Middle frontal gyrus (tissue), 1 donor: ENCODE data around the gene ATXN3.
A peak's percentile ranks its signal among the peaks of the same experiment; 100 is the strongest.

ENCODE experiments used
- DNase-seq: peaks from one replicate; pipeline ENCODE4 v3.0.0-alpha.2; 2015; ENCODE audit warnings: low spot score; ENCODE audit errors: extremely low spot score

Gene ATXN3

DNA sequence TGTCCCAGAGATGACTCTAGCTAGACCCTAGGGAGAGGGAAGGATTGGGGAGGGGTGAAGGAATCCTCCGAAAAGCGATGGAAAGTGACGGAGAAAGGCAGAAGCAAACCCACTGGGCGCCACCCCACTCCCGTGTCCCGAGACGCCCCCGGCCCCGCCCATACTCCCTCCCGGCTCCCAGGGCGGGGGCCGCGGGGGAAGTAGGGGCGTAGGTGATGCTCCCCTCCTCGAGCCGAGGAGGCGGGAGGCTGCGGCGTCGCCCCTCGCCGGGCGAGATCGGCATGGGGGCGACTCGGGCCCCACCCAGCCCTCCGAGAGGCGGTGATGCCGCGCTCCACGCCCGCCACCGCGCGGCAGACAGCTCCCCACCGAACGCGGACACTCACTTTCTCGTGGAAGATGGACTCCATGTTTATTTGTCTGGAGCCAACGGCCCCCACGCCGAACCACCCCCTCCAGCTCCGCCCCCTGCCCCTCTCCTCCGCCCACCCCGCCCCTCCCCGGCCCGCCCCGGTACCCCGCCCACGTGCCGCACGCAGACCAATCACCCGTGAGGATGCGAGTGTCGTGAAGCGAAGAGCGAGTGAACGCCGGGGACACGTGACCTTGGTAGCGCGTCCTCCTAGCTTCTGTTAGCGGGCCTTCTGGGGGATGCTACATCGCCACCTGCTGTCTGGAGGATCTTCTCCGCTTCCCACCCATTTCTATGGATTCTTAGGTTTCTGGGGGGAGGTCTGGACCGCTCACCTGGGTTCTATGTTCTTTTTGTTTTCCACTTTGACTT, at the start of gene ATXN3:
Gene ATXN3, minus strand, starts transcription at position 440 of the 784 bp plus-strand sequence. Its CDS starts 30 bp downstream, at position 410.
- peak; percentile 96 for DNase-seq

DNA sequence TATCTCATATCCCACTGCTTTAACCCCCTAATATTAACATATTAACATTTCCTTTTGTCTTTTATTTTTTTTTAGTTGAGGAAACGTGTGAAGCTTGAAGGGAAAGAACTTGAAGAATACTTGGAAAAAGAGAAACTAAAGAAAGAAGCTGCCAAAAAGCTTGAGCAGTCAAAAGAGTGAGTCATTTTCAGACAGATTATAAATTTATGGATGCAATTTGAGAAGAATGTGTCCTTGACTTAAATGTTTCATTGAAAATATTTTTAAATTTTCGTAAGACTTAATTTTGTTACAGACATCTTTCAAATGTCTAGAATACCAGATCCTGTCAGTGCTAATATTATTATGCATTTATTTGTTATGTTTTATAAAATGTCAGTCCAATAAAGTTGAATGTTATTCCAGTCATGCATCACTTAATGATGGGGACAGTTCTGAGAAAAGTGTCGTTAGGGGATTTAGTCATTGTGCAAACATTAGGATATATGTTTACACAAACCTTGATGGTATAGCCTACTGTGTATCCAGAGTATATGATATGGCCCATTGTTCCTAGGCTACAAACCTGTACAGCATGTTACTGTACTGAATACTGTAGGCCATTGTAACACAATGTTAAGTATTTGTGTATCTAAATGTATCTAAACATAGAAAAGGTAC, 48.0 kb upstream of the ATXN3 start:
- DNase-seq, result no peak

DNA sequence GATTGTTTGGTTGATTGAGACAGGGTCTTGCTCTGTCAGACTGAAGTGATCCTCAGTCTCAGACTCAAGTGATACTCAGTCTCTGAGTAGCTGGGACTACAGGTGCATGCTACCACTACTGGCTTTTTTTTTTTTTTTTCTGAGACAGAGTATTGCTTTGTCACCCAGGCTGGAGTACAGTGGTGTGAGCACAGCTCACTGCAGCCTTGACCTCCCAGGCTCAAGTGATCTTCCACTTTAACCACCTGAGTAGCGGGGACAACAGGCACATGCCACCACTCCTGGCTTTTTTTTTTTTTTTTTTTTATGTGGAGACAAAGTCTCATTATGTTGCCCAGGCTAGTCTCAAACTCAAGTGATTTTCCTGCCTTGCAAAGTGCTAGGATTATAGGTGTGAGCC, 47.2 kb upstream of the ATXN3 start:
- DNase-seq, result no peak

DNA sequence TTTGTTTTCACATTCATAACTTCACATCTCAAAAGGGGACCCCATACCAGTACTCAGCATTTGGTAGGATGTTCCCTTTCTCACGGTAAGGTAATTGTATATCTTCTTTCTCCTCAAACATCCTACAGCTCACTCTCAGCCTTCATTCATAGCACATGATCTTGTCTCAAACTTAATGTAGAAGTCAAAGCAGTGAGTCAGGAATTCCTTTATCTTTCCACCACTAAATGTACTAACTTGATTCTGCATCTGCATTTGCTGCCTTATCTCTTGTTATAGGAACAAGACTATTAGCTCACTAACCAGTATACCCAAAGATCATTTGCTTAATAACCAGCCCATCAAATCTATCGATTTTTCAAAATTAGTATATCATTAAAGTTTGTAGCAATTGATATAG, 38.3 kb upstream of the ATXN3 start:
- no peak for DNase-seq

DNA sequence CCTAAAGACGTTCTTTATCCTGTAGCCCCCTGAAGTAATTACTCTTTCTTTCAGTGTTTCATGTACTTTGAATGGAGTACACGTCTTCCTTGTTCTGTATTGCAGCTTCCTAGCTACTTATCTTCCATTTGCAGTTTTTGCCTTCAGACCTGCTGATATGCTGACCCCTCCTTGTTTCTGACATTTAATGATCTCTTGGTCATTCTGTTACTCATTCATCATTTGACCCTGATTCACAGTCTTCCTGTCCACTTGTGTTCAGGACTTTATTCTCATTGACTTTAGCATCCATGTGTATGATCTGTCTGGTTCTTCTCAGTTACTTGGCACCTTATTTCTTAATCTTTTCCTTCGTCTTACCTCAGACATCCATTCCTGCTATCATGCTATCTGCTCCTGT, 37.6 kb upstream of the ATXN3 start:
- no peak for DNase-seq

DNA sequence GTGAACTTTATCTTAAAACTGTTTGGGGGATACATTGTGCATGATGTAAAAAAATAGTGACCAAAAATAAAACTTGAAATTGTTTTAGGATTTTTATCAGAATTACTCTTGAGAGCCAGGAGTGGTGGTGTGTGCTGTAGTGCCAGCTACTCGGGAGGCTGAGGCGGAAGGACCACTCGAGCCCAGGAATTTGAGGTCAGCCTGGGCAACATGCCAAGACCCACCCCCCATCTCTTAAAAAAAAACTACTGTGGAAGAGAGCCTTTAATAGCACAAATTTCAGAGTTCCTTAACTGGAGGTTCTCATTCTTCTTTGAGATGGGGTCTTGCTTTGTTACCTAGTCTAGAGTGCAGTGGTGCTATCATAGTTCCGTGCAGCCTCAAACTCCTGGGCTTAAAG, 36.9 kb upstream of the ATXN3 start:
- no peak for DNase-seq

DNA sequence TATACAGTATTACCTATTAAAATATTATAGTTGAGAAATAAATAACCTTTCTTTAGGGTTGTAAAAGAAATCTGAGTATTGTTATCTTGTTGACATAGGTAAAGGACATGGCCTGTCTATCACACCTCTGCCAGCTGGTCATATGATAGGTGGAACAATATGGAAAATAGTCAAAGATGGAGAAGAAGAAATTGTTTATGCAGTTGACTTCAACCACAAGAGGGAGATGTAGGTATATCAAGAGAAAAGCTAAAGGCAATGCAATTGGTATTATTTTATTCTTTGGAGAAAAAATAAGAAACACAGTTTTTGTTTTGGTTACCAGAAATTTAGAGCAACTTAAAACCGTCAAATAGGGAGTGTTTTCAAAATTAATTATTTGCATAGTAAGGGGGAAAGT, 28.9 kb upstream of the ATXN3 start:
- DNase-seq, result no peak

DNA sequence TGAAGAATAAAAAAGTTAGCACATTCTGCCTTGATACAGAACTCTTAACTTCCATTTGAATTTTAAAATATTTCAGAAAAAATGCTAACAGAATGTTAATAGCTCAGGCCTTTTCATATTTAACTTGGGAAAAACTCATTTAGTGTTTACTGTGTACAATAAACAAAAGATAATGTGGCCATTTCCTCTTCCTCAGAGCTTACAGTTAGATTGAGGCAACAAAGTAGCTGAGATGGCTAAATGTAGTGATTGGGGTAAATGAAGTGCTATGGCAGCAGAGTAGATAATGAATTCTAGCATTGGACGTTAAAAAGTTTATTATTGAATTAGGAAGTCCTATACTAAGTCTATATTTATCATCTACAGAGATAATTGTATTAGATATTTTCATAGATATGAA, 28.1 kb upstream of the ATXN3 start:
- DNase-seq, result no peak

DNA sequence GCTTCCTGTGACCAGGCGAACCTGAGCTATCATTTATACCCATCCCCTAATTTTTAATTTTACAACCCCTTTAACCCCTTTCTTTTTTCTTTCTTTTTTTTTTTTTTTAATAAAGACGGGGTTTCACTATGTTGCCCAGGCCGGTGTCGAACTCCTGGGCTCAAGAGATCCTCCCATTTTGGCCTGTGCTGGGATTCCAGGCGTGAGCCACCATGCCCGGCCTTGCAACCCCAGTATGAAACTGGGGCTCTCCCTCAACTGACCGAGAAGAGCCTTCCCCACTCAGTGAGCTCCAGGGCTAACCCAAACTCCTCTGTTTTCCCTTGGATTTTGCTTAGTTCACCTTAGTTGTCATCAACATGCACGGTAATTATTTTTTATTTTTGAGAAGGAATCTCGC, 16.4 kb upstream of the ATXN3 start:
- no peak for DNase-seq

DNA sequence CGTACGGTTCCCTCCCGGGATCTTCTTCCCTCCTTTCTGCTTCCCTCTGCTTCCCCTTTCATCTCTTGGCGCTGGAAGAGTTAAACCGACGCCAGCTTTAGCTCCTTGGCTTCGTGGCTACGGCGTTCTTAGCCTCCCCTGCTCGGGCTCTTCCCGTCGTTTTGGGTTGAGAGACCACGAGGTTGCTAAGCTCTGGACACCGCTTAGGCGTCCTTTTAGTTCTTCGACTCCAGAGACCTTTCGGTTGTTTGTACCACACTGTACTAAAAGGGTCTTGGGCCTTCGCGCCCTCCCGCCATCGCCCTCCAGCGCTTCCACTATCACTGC, 15.9 kb upstream of the ATXN3 start:
- no peak for DNase-seq

DNA sequence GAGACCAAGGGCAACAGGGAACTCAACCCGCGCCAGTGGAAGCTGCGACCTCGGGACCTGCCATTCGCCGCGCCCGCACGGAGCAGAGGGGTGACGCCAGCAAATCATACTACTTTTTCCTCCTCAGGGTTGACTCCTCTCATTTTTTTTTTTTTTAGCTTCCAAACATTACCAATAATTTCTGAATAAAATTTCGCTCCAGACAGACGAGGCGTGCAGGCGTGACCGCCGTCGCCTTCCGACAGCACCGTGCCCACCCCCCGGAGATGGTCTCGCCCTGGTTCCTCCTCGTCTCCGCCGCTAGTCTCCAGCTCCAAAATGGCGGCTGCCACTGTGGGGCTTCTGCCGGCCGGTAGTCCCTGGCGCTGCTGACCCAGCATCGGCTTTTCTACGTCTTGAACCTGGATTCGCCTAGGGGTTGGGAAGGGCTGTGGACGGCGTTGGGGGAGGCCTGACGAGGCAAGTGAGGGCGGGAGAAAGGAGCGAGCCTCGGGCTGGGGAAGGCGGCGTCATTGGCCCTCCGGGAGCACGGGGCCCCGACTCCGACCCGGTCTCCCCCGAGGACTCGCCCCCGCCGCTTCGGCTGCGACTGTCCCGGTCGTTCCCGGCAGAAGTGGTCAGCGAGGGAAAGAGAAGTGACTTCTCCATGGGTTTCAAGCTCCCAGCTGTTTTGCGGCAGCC, 15.4 kb upstream of the ATXN3 start, which contains the start of the genes CPSF2 and NDUFB1:
Gene CPSF2, plus strand, starts transcription at position 300 of the 681 bp plus-strand sequence. CDS start 9,016 bp downstream, outside the sequence.
Gene NDUFB1, minus strand, starts transcription at position 37 of the 681 bp plus-strand sequence. CDS start 4,069 bp downstream, outside the sequence.
- DNase-seq, result peak; percentile 64

DNA sequence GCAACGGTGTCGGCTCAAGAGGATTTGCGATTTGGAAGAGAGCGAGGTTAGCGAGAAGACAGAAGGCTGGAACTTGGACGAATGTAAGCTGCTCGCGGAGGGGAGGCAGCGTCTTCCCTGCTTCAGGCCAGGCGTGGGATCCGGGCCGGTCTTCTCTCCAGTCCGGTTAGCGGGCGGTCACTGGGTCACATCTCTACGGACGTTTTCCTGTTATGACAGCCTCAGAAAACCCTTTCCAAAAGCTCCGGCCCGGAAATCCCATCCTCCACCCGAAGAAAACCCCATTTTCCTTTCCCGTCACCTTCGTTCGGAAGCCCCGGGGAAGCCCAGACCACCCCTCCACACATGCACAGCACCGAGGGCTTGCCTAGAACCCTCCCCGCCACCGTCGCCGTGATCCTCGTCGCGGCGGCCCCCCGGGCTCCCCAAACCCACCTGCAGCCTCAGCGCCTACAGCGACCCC, 14.9 kb upstream of the ATXN3 start:
- no peak for DNase-seq

DNA sequence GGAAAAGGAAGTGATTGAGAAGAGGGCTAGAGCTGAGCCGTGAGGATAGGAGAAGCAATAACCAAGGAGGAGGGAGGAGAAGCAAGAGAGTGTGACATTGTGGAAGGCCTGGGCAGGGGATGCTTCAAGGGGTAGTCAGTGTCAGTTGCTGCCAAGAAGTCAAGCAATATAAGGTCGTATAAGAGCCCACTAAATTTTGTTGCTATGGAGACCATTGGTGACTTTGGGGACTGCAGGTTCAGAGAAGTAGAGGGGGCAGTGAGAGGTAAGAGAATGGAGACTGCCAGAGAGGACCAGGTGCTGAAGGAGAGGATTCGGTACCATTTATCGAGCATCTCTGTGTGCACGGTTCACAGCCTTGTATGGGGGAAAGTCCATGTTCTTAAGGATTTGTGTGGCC, 3.1 kb upstream of the ATXN3 start:
- no peak for DNase-seq

DNA sequence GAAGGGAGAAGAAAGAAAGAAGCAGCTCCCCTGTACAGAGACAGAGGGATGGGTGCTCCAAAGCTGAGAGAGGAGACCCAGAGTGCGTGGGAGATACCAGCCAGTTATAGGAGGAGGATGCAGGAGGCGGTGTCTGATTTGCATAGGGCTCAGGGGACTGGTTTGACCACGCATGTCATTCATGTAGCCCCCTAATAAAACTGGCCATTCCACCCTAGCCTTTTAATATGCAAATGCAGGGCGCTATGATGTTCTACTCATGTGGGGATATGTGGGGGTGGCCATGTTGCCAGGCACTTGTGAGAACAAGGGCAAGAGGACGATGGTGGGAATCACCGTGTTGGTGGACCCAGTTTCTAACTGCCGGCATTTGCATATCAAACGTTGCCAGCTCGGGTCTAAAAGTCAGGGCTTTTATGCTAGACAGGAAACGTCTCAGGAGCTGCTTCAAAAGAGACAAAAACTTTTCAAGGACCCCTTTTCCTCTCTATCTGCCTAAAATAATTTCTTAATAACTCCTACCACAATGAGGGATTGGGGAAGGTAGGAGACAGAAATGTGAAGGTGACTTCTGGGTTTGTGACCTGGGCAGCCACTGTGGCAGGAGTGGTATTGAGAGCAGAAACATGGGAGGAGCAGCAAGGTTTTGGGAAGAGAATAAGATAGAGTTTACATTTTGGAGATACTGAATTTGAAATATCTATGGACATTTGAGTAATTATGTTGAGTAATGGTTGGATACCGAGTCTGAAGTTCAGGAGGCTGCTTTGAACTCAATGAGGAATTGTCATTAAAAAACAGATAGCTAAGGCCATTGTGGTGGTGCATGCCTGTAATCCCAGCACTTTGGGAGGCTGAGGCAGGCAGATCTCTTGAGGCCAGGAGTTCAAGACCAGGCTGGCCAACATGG, 2.2 kb upstream of the ATXN3 start:
- no peak for DNase-seq

DNA sequence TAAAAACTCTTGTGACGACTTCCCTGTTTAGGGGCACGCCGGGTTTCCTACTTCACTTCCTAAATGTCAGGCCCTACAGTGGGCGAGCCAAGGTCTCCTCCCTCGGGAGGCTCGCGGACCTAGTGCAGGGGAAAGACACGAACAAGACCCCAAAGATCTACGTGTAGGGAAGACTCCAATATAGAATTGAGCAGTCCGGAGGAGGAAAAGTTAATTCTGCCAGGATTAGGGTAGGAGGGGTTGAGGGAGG, 564 bp downstream of the ATXN3 start:
- DNase-seq, result no peak

DNA sequence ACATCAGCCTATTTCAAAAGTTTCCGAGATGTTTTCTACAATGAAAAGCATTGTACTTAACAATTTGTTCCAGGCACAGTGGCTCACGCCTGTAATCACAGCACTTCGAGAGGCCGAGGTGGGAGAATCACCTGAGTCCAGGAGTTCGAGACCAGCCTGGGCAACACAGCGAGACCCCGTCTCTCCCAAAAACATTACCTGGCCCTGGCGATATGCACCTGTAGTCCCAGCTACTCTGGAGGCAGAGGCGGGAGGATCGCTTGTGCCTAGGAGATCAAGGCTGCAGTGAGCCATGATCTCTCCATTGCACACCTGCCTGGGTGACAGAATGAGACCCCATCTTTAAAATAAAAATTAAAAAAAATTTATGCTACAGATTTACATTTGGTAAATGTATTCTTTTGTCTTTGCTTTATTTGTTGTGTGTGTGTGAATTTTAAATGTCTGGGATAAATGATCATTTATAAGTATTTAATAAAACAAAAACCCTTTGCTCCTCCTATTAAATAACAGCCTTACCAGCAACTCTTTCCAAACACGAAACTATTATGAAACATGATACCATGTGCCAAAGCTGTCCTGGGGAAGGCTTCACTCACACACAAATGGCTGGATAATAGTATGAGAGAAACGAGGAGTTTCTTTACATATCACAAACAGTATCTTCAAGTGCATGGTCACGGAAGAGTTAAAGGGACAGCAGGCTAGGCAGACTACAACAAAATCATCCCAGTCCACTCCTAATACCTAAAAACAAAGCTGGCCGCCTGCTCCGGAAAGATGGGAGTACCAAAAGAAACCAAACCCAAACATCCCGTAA, 1.1 kb downstream of the ATXN3 start:
- no peak for DNase-seq

DNA sequence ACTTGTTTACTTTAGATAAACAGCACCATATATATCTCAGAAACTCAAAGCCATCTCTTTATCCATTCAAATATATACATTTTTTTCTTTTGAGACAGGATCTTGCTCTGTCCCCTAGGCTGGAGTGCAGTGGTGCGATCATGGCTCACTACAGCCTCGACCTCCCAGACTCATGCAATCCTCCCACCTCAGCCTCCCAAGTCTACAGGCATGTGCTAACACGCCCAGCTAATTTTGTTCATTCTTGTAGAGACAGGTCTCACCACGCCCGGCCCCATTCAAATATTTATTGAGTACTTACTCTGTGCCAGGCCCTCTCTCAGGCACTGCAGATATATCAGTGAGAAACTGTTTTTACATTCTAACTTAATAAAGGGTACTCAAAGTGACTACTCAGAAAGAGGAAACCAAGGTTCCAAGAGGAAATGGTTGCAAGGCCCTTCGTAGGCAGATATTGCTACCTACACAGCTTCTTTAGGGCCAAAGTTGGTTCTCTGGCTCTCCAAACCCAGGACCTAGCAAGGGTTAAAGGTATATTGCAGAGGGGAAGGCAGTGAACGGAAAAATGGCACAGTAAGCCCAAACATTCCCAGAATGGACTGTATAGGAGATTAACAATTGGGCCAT, 2.9 kb downstream of the ATXN3 start:
- no peak for DNase-seq

DNA sequence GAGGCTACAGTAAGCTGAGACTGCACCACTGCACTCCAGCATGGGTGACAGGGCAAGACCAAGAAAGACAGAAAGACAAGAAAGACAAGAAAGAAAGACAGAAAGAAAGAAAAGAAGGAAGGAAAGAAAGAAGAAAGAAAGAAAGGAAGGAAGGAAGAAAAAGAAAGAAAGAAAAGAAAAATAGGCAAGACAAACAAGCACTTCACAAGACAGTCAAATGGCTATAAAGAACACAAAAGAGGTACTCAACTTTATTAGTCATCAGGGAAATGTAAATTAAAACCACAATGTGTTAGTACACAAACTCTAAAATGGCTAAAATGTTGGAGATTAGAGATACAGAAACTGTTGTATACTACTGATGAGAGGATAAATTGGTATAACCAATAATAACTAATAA, 6.6 kb downstream of the ATXN3 start:
- DNase-seq, result no peak

DNA sequence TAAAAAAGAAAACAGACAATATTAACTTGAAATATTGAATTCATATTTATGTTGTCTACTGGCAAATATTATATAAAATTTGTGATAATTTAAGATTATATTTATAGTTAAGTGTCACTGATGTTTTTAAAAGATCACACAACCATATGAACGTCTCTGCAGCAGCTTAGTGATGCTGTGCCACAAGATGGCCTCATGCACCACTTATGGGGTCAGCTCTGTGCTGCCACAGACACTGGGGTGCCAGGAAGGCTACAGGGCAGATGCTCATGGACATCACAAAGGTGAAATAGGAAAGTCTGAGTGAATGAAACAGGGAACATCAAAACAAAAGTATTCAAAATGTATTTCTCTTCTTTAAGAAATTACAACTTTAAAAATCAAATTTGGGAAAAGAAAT, 13.1 kb downstream of the ATXN3 start:
- DNase-seq, result no peak

DNA sequence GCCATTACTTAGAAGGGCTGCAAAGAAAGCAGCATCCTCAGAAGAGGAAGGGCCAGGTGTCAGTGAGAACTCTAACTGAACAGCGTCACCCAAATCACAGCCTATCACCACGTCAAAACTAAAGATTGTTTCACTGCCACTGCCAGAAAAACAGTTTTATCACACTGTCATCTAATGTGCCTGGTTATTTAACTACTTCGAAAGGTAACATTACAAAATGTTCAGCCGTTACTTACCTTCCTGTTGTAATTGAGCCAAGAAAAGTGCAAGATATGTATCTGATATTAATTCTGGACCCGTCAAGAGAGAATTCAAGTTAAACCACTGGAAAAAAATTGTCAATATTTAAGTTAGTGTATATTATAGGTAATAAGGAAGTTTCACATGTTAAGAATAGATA, 17.9 kb downstream of the ATXN3 start:
- no peak for DNase-seq
